ENCODE results near the gene STXBP1.

STXBP1 gene

DNA sequence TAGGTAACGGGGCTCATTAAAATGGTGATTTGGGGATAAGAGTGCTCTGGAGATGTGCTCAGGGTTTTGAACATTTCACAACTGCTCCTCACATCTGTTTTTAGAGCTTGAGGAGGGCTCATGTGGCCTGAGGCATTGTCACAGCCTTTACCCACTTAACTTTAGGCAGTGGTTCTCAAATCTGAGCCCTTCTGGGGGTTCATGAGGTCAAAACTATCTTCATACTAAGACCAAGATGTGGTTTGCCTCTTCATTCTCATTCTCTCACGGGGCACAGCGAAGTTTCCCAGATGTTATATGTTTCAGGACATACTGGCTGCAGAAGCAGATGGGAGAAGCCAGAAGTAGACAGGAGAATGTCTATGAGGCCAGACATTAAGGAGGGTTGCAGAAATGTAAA is 38.4 kb downstream of the STXBP1 start:
- DNase-seq (ENCODE audit: insufficient read length, low spot score) (no peak), FAIRE-seq (no peak)

DNA sequence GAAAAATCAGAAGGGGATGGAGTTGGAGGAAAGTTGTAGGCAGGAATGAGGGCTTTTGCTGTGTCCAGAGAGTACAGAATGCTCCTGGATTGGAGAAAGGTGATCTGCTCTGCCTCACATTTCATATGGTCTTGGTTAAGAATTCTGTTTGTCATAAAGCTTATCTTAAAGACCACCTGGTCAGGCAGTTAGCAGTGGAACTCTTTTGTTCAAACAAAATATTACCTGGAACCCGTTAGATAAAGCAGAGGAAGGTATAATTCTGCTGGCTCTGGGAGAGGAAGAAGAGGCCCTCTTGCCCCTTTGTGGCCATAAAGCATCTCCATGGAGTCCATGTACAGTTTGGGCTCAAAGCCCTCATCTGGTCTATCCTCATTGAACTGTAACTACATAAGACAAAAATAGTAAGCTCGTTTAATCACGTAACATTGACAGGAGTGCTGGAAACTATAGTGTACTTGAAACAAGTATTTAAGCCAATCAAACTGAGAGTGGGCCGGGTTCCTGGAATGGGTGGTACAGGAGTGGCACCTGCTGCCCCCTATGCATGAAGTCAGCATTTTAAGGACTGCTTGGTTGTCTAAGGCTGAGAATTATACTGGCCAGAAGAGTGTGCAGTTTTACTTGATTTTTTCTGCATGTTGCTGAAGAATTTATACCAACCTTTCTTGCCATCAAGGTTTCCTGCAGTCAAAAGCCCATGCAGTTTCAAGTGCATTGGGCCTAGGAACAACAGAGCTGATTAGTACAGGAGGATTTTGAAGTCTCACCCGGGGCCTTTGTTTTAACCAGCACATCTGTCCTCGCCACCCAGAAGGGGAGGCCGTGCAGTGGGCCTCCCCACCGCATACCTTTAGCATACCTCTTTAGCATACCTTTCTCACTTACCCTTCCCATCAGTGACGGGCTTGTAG is 39.9 kb downstream of the STXBP1 start:
- DNase-seq (ENCODE audit: insufficient read length, low spot score), result no peak
- FAIRE-seq, result no peak

DNA sequence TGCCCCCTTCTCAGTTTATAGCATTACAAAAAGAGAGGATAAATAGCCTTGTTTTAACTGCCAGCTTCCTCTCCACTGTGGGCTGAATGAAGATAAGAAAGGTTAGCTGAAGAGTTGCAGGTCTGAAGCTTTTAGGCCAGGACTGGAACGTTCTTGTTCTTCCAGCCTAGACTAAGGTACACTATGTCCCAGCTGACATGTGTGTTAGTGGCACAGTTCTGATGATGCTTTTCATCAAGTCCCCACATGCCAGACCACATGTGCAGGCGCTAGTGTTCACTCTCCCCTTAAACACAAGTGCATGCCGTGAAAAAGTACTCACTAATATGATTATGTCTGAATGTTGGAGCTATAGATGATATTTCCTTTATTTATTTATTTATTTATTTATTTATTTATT is 40.7 kb downstream of the STXBP1 start:
- no peak for FAIRE-seq
- no peak for DNase-seq (ENCODE audit: insufficient read length, low spot score)

DNA sequence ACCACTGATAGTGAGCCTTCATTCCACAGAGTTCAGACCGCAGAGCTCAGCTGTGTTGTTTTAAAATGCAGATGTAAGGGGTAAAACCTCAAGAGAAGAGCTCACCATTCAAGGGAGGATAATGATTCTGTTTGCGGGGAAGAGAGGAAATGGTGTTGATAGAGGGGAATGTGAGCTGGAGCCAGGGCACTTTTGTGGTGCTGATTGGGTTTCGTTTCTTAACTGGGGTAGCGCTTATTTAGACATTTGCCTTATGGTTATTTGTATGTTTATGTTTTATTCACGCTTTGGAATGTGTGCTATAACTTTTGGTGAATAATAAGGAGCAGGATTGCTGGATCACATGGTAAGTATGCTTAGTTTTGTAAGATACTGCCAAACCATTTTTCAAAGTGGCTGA is 42.5 kb downstream of the STXBP1 start:
- no peak for FAIRE-seq
- no peak for DNase-seq (ENCODE audit: insufficient read length, low spot score)

DNA sequence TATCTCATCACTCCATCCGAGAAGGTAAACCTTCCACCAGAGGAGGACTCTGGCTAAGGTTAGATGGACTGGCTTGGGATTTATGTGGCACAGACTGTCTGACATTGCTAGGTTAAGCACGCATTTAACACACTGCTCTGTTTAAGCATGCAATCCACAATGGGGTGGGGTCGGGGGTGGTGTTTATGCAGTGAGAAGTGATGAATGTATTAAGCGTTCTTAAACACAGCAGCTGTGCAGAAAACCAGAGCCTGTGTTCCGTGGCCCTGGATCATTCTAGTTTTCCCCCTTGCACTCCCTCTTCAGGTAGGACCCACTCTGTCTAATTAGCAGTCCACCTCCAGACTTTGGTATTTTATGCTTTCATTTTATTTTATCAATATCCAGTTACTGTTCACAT is 46.4 kb downstream of the STXBP1 start:
- FAIRE-seq (no peak), DNase-seq (ENCODE audit: insufficient read length, low spot score) (no peak)

DNA sequence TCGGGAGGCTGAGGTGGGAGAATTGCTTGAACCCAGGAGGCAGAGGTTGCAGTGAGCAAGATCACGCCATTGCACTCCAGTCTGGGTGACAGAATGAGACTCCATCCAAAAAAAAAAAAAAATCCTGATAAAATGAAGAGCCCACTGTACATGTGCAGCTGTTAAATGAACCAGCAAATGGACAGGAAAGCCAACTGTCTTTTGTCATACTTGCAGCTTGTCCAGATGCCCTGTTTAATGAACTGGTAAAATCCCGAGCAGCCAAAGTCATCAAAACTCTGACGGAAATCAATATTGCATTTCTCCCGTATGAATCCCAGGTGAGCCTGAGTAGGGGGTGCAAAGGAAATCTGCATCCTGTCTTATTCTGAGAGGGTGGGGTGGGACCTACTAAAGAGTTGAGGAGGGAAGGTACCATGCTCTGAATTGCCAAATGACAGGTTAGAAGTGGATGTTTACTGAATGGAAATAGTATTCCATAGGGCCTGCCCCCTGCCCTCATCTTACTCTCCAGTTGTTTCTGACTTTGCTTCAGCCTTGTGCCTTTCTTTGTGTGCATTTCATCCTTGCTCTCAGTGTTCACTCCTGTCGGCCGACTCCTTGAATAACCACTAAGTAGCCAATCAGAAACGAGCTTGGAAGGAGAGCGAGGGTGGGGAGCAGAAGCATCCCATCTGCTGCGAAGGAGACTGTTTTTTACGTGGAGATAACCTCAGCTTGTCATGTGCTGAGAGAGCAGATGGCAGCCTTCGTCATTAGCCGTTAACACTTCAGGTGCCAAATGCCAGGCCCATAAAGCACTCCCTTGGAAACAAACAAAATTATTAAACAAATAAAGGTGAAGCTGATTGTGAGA is 49.0 kb downstream of the STXBP1 start:
- DNase-seq (ENCODE audit: insufficient read length, low spot score), result no peak
- FAIRE-seq, result no peak

DNA sequence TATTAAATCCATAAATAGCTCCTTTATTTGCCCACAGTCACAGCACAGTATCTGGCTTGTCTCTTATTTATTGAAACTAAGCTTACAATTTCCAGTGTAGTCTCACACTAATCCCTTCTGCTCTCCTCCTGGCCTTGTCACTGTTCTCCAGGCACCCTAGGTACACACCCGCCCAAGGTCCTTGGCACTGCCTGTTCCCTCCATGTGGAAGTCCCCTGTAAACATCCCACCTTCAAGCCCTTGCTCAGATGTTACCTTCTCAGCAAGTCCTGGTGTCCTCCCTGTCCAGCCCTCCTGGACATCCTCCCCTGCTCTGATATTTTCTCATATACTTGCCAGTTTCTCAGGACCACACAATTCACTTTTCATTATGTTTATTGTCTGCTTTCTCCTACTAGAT is 50.5 kb downstream of the STXBP1 start:
- FAIRE-seq (no peak), DNase-seq (ENCODE audit: insufficient read length, low spot score) (no peak)

DNA sequence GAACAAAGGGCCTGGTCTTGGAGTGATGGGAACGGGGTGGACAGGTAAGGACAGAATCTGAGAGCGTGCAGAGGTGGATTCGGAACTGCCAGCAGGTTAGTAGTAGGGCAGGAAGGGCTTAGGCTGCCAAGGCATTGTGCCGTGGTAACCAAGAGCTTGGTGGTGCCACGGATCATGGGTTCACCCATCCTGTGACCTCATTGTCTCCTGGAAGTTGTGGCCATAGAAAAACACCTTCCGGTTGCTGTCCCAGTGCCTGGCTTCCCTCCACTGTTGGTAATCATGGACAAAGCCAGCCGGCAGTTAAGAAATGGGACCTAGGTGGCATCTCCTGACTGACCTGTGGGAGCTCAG is 52.2 kb downstream of the STXBP1 start:
- no peak for DNase-seq (ENCODE audit: insufficient read length, low spot score)
- FAIRE-seq, result no peak

DNA sequence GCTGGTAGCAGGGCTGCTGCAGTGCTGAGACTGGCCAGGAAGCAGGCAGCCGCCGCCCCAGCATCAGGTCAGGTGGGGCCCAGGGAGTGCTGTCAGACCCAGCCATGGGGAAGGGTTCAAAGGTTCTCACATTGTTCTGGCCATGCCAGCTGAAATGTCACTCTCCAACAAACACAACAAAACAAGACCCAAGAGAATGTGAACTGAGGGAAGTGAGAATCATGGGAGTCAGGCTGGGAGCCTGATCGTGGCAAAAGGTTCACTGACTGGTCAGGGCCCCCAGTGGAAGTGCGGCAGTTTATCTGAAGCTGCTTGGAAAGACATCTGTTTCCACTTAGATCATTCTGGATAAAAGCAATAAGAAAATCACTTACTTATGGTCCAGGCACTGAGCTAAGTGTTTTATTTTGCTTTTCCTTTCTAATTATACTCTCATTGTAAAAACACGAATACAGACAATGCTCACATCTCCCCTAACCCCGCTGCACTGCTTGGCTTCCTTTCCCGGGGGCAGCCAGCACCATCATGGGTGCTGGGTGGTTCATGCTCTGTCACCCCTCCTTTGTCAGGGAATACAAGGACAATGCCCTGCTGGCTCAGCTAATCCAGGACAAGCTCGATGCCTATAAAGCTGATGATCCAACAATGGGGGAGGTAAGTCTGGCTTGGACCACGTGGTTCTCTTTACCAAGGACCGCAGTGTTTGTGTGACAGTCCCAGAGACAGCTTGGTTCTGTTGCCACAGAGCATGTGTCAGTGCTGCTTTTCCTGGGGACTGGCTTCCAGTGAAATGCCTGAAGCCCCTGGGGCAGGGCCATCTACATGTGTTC is 52.8 kb downstream of the STXBP1 start:
- no peak for DNase-seq (ENCODE audit: insufficient read length, low spot score)
- no peak for FAIRE-seq

DNA sequence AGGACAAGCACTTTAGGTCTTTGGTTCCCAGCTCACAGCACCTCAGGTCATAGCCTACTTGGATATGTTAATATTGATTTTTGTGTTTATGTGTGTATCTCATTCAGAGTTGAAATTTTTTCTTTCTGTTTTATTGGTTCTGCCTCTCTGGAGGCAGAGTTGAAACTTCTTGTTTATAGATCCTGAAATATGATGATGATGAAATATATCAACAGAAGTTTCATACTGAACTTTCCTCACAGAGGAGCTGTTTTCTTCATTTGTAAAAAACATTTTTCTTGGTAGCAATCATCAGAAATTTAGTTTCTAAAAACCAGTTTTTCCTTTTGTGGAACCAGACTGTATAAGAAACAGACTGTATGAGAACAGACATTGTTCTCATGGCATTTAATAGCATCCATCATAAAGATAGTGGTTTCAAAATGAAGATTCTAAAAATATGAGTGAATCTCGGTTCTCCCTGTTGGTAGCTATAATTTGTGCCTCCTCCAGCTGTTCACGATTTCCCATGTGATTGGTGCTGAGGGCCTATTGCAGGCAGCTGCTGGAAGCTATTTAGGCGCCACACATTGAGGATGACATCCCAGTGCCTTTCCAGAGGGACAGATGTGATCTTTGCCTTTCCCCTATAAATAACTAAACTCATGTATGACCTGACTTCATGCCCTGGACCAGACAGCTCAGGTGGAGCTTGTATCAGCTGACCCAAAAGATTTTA is 55.2 kb downstream of the STXBP1 start:
- FAIRE-seq (no peak), DNase-seq (ENCODE audit: insufficient read length, low spot score) (no peak)

DNA sequence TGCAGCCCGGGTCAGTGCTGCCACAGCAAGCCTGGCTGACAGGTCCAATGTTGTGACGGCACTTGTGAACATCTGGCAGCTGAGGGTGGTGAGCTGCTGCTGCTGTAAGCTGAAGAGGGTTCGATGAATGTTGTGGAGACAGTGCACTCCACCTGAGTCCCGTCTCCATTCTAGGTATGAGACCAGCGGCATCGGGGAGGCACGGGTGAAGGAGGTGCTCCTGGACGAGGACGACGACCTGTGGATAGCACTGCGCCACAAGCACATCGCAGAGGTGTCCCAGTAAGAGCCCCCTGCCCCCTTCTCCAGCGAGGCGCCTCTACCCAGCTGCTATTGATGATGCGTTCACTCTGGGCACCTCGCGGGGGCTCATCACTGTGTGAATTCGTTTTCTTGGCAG is 55.8 kb downstream of the STXBP1 start:
- no peak for FAIRE-seq
- no peak for DNase-seq (ENCODE audit: insufficient read length, low spot score)

DNA sequence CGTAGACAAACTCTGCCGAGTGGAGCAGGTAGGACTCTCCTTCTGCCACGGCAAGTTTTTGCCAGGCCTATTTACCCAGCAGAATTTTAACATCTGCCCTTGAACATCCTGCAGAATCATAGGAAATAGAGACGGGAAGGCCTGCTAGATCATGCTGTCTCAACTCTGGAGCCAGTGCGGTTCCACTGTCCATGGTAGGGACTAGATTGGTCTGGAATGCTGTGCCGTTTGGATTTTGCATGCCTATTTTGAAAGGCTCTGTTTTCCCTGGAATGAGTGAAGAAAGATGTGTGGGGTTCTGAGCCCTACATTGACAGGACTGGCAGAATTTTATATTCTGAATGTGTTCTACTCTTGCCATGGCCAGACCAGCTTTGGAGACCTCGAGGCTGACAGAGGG is 61.2 kb downstream of the STXBP1 start:
- no peak for FAIRE-seq

DNA sequence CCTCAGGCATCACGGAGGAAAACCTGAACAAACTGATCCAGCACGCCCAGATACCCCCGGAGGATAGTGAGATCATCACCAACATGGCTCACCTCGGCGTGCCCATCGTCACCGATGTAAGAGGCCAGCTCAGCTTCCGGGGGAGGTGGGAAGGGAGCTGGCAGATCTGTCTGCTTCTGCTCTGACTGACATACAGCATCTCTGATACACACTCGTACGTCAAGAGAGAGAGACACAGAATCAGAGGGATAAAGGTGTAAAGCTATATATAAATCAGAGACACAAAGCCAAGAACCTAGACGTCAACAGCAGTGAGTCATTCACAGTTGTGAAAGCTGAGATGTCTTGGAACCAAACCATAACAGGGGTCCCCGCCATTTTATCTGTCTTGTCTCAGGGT is 64.6 kb downstream of the STXBP1 start:
- FAIRE-seq (no peak), DNase-seq (ENCODE audit: insufficient read length, low spot score) (no peak)

More for the DNA sequence above, 61.2 kb downstream of the STXBP1 start:
- DNase-seq (ENCODE audit: insufficient read length, low spot score), result no peak

DNA sequence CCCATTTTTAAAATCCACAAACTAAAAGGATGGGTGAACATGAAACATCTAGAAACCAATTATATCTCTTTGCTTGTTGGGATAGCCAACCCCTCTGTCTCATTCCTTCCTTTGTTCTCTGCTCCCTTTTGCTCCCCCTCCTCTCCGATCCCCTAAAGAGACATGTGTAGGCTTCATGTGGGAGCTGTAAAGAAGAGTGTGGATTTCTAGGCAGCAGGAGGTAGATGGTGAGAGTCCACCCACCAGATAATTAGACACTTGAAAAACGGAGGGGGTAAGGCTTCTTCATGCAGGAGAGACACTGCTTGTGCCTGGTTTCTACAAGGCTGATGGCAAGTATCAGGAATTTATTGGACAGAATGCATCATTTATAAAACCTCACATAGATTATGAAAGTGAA is 67.4 kb downstream of the STXBP1 start:
- no peak for DNase-seq (ENCODE audit: insufficient read length, low spot score)
- FAIRE-seq, result no peak

DNA sequence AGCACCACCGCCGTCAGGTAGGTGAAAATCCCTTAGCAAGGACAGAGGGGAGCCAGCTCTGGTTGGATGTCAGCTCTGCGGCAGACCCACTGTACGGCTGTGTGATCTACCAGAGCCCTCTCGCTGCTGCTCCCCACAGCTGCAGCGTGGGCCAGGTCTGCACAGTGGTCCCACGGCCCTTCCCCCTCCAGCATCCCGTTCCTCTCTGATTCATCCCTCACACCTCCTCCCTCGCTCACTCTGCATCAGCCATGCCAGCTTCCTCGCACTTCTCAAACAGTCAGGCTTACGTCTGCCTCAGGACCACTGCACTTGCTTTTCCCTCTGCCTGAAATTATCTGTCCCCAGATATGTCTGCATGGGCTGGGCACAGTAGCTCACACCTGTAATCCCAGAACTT is 68.1 kb downstream of the STXBP1 start:
- DNase-seq (ENCODE audit: insufficient read length, low spot score) (no peak), FAIRE-seq (no peak)

DNA sequence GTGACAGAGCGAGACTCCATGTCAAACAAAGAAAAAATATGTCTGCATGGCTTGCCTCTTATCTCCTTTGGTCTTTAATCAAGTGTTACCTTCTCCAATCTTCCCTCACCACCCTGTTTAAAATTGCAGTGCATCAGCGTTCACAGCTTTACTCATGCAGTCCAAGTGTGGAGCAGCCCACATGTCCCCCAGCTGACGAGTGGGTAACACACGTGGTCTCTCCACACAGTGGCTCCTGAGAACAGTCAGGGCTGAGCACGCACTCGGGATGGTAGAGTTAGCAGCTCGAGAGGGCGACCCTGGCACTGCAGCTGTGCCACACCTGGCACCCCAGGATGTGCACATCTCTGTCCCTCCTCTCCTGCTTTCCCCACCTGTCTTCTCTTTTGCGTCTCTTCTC is 68.8 kb downstream of the STXBP1 start:
- FAIRE-seq, result no peak

DNA sequence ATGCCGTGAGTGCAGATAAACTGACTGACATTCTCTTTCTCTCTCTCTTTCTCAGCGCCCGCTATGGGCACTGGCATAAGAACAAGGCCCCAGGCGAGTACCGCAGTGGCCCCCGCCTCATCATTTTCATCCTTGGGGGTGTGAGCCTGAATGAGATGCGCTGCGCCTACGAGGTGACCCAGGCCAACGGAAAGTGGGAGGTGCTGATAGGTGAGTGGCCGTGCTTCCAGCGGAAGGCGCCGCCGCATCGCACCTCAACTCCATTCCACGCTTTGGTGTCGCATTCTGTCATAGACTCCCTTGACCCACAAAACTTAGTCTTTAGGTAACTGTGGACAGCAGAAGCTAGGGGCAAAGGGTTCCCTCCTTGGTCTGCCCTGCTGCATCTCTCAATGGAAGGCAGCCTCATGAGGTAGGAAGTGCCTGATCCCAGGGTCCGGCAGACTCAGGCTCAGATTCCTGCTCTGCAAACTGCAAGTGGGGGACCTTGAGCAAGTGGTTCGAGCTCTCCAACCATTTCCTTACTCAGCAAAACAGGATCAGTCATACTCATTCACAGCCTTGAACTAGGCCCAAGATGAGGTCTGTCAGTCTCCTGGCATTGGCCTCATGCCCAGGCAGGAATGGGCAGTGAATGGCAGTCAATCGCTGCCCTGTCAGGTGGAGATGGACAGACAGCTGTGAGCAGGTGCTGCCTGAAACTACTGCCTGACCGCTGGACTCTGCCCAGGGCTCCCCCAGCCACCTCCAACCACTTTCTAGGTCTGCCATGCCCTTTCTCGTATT is 70.5 kb downstream of the STXBP1 start:
- DNase-seq (ENCODE audit: insufficient read length, low spot score) (no peak), FAIRE-seq (no peak)

More for the DNA sequence above, 68.8 kb downstream of the STXBP1 start:
- no peak for DNase-seq (ENCODE audit: insufficient read length, low spot score)

DNA sequence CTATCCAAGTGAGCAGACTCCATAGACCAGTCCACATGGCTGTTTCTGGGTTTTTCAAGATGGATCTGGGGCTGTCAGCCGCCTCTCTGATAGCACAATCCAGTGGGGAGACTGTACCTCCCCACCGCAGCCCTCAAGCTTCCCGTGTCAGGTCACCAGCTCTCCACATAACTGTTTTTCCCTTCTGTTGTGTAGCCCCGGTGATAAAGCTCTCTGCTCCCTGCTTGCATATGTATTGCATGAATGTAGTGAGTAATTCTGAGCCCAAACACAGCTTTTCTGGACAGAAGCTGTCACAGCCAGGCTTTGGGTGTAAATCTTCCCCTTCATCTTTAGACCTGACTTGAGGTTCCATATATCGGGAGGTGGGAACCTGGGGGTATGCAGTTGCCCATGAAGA is 71.6 kb downstream of the STXBP1 start:
- DNase-seq (ENCODE audit: insufficient read length, low spot score) (no peak), FAIRE-seq (no peak)

DNA sequence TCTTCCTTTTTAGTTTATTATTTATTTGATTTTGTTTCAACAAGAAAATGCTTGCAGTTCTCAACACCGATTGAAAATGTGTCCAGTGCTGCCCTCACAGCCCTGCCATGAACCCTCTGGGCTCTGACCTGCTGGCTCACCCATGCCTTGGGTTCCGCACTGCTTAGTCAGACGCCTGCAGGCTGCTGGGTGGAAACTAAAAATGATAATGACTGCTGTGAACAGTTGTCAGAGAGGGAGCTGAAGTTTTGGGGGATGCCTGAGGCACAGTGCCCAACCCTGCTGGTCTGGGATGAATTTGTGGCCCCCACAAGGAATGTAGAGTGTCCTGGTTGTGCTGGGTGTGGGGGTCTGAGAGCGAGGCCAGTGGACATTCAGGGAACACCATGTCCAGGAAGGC is 72.5 kb downstream of the STXBP1 start:
- DNase-seq (ENCODE audit: insufficient read length, low spot score), result no peak
- no peak for FAIRE-seq
